Measurements from ENCODE around the gene PRSS57. TPM values are rescaled to one million over a fixed set of nuclear protein-coding genes. Genes with fewer than 3 reads are reported as not detected.

Gene PRSS57
- total and polyA plus RNA-seq, 4 donors, result 0.10 to 2.0 (median 0.60) TPM; not detected in 1

DNA sequence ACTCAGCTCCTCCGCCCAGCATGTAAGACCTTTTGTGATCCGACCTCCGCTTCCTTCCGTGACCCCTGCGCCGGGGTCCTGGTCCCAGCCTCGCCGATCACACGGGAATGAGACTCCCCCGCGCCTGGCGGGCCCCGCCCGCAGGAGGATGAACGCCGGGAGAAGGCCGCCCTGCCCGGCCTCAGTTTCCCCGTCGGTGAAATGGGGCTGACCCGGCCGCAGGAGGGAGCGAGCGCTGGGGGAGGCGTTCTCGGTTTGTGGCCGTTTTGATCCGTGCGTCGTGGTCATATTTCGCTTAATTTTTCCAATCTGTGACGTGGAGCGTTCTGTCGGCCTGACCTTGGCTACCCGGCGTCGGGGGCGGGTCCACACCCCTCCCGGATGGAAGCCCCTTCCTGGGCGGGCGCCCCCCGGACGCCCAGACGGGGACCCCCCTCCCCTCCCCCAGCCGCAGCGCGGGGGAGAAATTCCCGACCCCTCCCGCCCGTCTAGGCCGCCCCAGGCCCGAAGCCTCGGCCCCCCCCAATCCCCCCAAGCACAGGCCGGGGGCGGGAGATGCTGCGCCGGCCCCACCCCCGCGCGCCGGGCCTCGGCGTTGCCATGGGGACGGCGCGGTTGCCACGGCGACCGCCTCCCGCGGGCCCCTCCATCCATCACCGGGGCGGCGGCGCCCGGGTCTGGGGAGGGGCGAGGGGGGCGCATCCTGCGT lies 24.5 kb upstream of the PRSS57 start:
- peaks cover 0 to 4% (median 1%) of the 10 kb centered on the region in 4 donors for H3K36me3 ChIP-seq (ENCODE audit: control insufficient read depth in 4 of 4, insufficient read depth in 4 of 4, low read length in 4 of 4)
- ATAC-seq (ENCODE audit: insufficient read depth, low FRiP score), result no peak
- WGBS, 2 donors, result 28 to 31% methylated on average over 59 to 79 of the region's 79 CpGs
- H3K4me3 ChIP-seq, result no peak overlapping the region
- DNase-seq, result peak; percentile 52 to 68 (median 61)
- no peak overlapping the region for H3K9ac ChIP-seq (ENCODE audit: insufficient read depth in 1 of 2, low read length in 2 of 2)
- no peak for TF ChIP-seq CTCF (IDR thresholded peaks at IDR 0.05; ENCODE audit: control extremely low read depth, extremely low read depth)
- peaks cover 0 to 16% (median 9%) of the 10 kb centered on the region in 5 donors for H3K4me1 ChIP-seq (ENCODE audit: control insufficient read depth in 5 of 5, insufficient read depth in 5 of 5, low read length in 5 of 5)
- no peaks in the 10 kb centered on the region for H3K27me3 ChIP-seq (ENCODE audit: control insufficient read depth in 3 of 3, insufficient read depth in 3 of 3, low read length in 2 of 3)
- H3K9me3 ChIP-seq (ENCODE audit: control insufficient read depth in 4 of 4, insufficient read depth in 3 of 4, low read length in 3 of 4), result peaks cover 0 to 4% (median 3%) of the 10 kb centered on the region in 4 donors
- H3K27ac ChIP-seq (ENCODE audit: low read depth in 1 of 2, low read length in 1 of 2), result no peak overlapping the region

DNA sequence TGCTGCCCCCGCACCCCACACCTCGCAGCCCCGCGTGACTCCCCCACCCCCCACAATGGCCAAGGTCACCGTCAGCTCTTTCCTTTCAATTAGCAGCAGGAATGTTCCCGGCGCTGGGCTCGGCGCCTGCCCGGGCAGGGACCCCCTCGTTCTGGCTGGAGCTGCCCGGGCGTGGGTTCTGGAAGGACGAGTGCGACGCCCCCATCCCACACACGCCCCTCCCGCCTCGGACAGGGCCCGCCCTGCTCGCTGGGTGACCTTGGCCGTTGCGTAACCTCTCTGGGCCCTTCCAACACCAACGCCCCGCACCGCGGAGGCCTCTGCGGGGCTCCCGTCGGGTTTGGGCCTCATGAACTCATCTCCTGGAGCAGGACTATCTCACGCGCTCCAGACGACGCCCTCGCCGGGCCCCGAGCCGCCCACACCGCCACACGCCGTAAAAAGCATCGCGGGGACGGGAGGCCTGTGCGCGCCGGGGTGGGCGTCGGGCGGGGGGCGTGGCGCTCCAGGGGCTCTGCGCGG lies 23.8 kb upstream of the PRSS57 start:
- no peaks in the 10 kb centered on the region for H3K27me3 ChIP-seq (ENCODE audit: control insufficient read depth in 3 of 3, insufficient read depth in 3 of 3, low read length in 2 of 3)
- H3K4me3 ChIP-seq, result no peak overlapping the region
- TF ChIP-seq CTCF (IDR thresholded peaks at IDR 0.05; ENCODE audit: control extremely low read depth, extremely low read depth), result no peak
- no peak overlapping the region for H3K9ac ChIP-seq (ENCODE audit: insufficient read depth in 1 of 2, low read length in 2 of 2)
- peak; percentile 81 to 85 (median 85) for DNase-seq
- 24 to 29% methylated on average over 43 to 54 of the region's 54 CpGs for WGBS, 2 donors
- peaks cover 0 to 4% (median 1%) of the 10 kb centered on the region in 4 donors for H3K36me3 ChIP-seq (ENCODE audit: control insufficient read depth in 4 of 4, insufficient read depth in 4 of 4, low read length in 4 of 4)
- peaks cover 0 to 16% (median 9%) of the 10 kb centered on the region in 5 donors for H3K4me1 ChIP-seq (ENCODE audit: control insufficient read depth in 5 of 5, insufficient read depth in 5 of 5, low read length in 5 of 5)
- ATAC-seq (ENCODE audit: insufficient read depth, low FRiP score), result peak; percentile 31
- peaks cover 0 to 4% (median 3%) of the 10 kb centered on the region in 4 donors for H3K9me3 ChIP-seq (ENCODE audit: control insufficient read depth in 4 of 4, insufficient read depth in 3 of 4, low read length in 3 of 4)
- peak overlapping the region in 1 of 2 donors; percentile 20 for H3K27ac ChIP-seq (ENCODE audit: low read depth in 1 of 2, low read length in 1 of 2)

DNA sequence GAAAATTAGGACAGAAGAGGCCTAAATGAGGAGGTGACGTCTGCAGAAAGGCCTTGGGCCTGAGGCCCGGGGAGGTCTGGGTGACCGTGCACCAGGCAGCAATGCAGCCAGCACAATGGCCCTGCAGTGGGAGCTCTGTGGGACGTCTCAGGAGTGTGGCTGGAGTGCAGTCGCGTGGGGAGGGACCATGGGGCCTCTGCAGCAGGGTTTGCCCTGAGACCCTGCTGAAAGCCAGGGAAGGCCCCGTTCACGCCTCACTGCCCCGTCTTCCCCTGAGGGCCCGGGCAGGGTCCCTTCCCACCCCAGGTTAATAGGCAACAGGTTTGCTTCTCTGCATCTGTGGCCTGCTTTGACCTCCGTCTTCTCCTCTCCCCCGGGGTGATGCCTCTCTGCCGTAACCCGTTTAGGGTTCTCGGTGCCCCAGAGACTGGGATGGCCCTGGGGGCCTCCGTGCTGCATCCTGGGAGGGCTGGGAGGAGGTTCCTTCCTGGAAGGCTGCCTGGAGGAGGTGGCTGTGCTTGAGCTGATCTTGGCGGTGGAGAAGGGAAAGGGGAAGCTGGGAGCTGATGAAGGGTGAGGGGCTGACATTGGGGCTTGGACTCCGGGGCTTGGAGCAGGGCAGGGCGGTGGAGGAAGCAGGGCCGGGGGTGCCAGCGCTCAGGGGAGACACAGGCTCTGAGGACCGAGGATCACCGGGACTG lies 23.1 kb upstream of the PRSS57 start:
- 59 to 62% methylated on average over 20 to 23 of the region's 23 CpGs for WGBS, 2 donors
- no peaks in the 10 kb centered on the region for H3K27me3 ChIP-seq (ENCODE audit: control insufficient read depth in 3 of 3, insufficient read depth in 3 of 3, low read length in 2 of 3)
- peaks cover 0 to 4% (median 1%) of the 10 kb centered on the region in 4 donors for H3K36me3 ChIP-seq (ENCODE audit: control insufficient read depth in 4 of 4, insufficient read depth in 4 of 4, low read length in 4 of 4)
- no peak overlapping the region for H3K9ac ChIP-seq (ENCODE audit: insufficient read depth in 1 of 2, low read length in 2 of 2)
- no peak for DNase-seq
- H3K4me3 ChIP-seq, result no peak overlapping the region
- H3K9me3 ChIP-seq (ENCODE audit: control insufficient read depth in 4 of 4, insufficient read depth in 3 of 4, low read length in 3 of 4), result peaks cover 0 to 4% (median 3%) of the 10 kb centered on the region in 4 donors
- H3K27ac ChIP-seq (ENCODE audit: low read depth in 1 of 2, low read length in 1 of 2), result peak overlapping the region in 1 of 2 donors; percentile 58
- H3K4me1 ChIP-seq (ENCODE audit: control insufficient read depth in 5 of 5, insufficient read depth in 5 of 5, low read length in 5 of 5), result peaks cover 0 to 16% (median 9%) of the 10 kb centered on the region in 5 donors
- ATAC-seq (ENCODE audit: insufficient read depth, low FRiP score), result no peak
- no peak for TF ChIP-seq CTCF (IDR thresholded peaks at IDR 0.05; ENCODE audit: control extremely low read depth, extremely low read depth)

All from lung (tissue), 12 donors.